ENCODE data around the gene DYSF. TPM values are rescaled to one million over a fixed set of nuclear protein-coding genes. Genes with fewer than 3 reads are reported as not detected.

Gene DYSF
- total RNA-seq, 4 donors from 2014 or later: 1.7 to 5.0 (median 2.6) TPM

GRCh38 chr2:71503837-71504236 is 50.5 kb downstream of the DYSF start:
- no peak overlapping the region for H3K4me3 ChIP-seq
- 79% methylated on average over 7 of the region's 7 CpGs for WGBS
- H3K4me1 ChIP-seq: peaks cover 4% of the 10 kb centered on the region
- no peak overlapping the region for H3K27ac ChIP-seq
- no peaks in the 10 kb centered on the region for H3K36me3 ChIP-seq
- DNase-seq (ENCODE audit: low spot score in 2 of 2): no peak
- TF ChIP-seq POLR2A (IDR thresholded peaks at IDR 0.05) (no peak), POLR2AphosphoS5 (IDR thresholded peaks at IDR 0.05) (no peak), EP300 (IDR thresholded peaks at IDR 0.05) (no peak)
- TF ChIP-seq, protein P1, sequence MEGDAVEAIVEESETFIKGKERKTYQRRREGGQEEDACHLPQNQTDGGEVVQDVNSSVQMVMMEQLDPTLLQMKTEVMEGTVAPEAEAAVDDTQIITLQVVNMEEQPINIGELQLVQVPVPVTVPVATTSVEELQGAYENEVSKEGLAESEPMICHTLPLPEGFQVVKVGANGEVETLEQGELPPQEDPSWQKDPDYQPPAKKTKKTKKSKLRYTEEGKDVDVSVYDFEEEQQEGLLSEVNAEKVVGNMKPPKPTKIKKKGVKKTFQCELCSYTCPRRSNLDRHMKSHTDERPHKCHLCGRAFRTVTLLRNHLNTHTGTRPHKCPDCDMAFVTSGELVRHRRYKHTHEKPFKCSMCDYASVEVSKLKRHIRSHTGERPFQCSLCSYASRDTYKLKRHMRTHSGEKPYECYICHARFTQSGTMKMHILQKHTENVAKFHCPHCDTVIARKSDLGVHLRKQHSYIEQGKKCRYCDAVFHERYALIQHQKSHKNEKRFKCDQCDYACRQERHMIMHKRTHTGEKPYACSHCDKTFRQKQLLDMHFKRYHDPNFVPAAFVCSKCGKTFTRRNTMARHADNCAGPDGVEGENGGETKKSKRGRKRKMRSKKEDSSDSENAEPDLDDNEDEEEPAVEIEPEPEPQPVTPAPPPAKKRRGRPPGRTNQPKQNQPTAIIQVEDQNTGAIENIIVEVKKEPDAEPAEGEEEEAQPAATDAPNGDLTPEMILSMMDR (IDR thresholded peaks at IDR 0.05): no peak
- no peaks in the 10 kb centered on the region for H3K27me3 ChIP-seq
- H3K9me3 ChIP-seq: no peaks in the 10 kb centered on the region

- DNase-seq (ENCODE audit: low spot score in 2 of 2): no peak
- Histone ChIP-seq H3K4me3 (no peak overlapping the region), H3K4me1 (peaks cover 4% of the 10 kb centered on the region), H3K9me3 (no peaks in the 10 kb centered on the region), H3K36me3 (no peaks in the 10 kb centered on the region), H3K27ac (no peak overlapping the region), H3K27me3 (no peaks in the 10 kb centered on the region)
- WGBS: 83% methylated on average over 7 of the region's 7 CpGs
- no peak for TF ChIP-seq EP300 (IDR thresholded peaks at IDR 0.05)
- TF ChIP-seq POLR2A (IDR thresholded peaks at IDR 0.05): no peak
- TF ChIP-seq, protein P1 (IDR thresholded peaks at IDR 0.05): no peak
- TF ChIP-seq POLR2AphosphoS5 (IDR thresholded peaks at IDR 0.05): no peak
Measured at GRCh38 chr2:71504611-71505010, 51.2 kb downstream of the DYSF start.

- TF ChIP-seq EP300 (IDR thresholded peaks at IDR 0.05) (no peak), POLR2AphosphoS5 (IDR thresholded peaks at IDR 0.05) (no peak), POLR2A (IDR thresholded peaks at IDR 0.05) (no peak)
- TF ChIP-seq, protein P1 (IDR thresholded peaks at IDR 0.05): no peak
- 0% methylated on average over 1 of the region's 9 CpGs for WGBS
- Histone ChIP-seq H3K4me3 (no peak overlapping the region), H3K9me3 (no peaks in the 10 kb centered on the region), H3K27me3 (no peaks in the 10 kb centered on the region), H3K4me1 (peaks cover 4% of the 10 kb centered on the region), H3K36me3 (no peaks in the 10 kb centered on the region), H3K27ac (no peak overlapping the region)
- DNase-seq (ENCODE audit: low spot score in 2 of 2): no peak
Measured at GRCh38 chr2:71505086-71505769, 51.9 kb downstream of the DYSF start.

- Histone ChIP-seq H3K27me3 (no peaks in the 10 kb centered on the region), H3K27ac (no peak overlapping the region), H3K4me3 (no peak overlapping the region), H3K4me1 (peaks cover 4% of the 10 kb centered on the region), H3K9me3 (no peaks in the 10 kb centered on the region), H3K36me3 (no peaks in the 10 kb centered on the region)
- WGBS: 87% methylated on average over 8 of the region's 8 CpGs
- DNase-seq (ENCODE audit: low spot score in 2 of 2): no peak
- TF ChIP-seq POLR2A (IDR thresholded peaks at IDR 0.05) (no peak), POLR2AphosphoS5 (IDR thresholded peaks at IDR 0.05) (no peak)
Measured at GRCh38 chr2:71505770-71506140, 52.4 kb downstream of the DYSF start.

GRCh38 chr2:71506222-71507153 is 53.1 kb downstream of the DYSF start:
- 86% methylated on average over 16 of the region's 20 CpGs for WGBS
- Histone ChIP-seq H3K27ac (no peak overlapping the region), H3K4me1 (peaks cover 4% of the 10 kb centered on the region)

DNA sequence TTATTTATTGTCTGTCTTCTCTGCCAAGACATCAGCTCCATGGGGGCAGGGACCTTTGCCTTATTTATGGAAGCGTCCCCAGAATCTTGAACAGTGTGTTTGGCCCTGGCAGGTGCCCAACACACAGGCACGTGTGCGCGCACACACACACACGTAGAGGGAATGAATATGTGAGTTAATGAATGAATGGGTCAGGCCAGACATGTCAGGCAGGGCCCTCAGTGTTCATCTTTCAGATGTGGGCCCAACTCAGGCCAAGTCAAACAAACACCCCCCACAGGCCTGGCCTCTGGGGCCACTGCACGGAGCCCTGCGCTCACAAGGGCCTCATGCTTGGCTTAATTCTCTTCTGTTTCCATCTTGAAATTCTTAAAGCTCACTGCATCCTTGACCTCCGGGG is 54.1 kb downstream of the DYSF start:
- H3K36me3 ChIP-seq: no peaks in the 10 kb centered on the region

More at GRCh38 chr2:71506222-71507153, 53.1 kb downstream of the DYSF start:
- no peak for DNase-seq (ENCODE audit: low spot score in 2 of 2)
- no peaks in the 10 kb centered on the region for H3K36me3 ChIP-seq
- H3K27me3 ChIP-seq: no peaks in the 10 kb centered on the region
- H3K4me3 ChIP-seq: no peak overlapping the region
- TF ChIP-seq EP300 (IDR thresholded peaks at IDR 0.05): no peak
- H3K9me3 ChIP-seq: no peaks in the 10 kb centered on the region

More for the DNA sequence above, 54.1 kb downstream of the DYSF start:
- TF ChIP-seq EP300 (IDR thresholded peaks at IDR 0.05) (no peak), POLR2AphosphoS5 (IDR thresholded peaks at IDR 0.05) (no peak), POLR2A (IDR thresholded peaks at IDR 0.05) (no peak)
- TF ChIP-seq, protein P1 (IDR thresholded peaks at IDR 0.05): no peak
- no peak overlapping the region for H3K27ac ChIP-seq
- DNase-seq (ENCODE audit: low spot score in 2 of 2): no peak
- peaks cover 4% of the 10 kb centered on the region for H3K4me1 ChIP-seq
- H3K9me3 ChIP-seq: no peaks in the 10 kb centered on the region
- H3K27me3 ChIP-seq: peaks cover 3% of the 10 kb centered on the region
- WGBS: 81% methylated on average over 6 of the region's 8 CpGs
- H3K4me3 ChIP-seq: no peak overlapping the region
